GM12878 (cell line): ENCODE measurements around the gene CDC14A. TPM values are rescaled to one million over a fixed set of nuclear protein-coding genes. Genes with fewer than 3 reads are reported as not detected.

Source experiments
- ATAC-seq: fragments of 200-7000 bp; cut with Tn5 transposase; 3 replicates; pipeline ENCODE4 v1.9.1; 2020; ENCODE audit warnings: mild to moderate bottlenecking, moderate library complexity
- BruUV-seq: library from RNA; stranded (reverse); fragments of 400-500 nt; replicated peaks from 2 replicates; lab custom pipeline; 2021; lab: Mats Ljungman, UMichigan
- CTCF ChIA-PET: fragments of 300-600 bp; sonication (Branson Sonifier 250); formaldehyde crosslinking; extraction: SDS; loops from one replicate; lab custom pipeline; 2021; ENCODE audit warnings: inconsistent platforms; lab: Yijun Ruan, JAX
- POLR2A ChIA-PET: fragments of 350-600 bp; formaldehyde crosslinking; extraction: SDS; loops from one replicate; lab custom pipeline; 2021; ENCODE audit warnings: inconsistent platforms; lab: Charles Lee
- RAD21 ChIA-PET: fragments of 300-600 bp; sonication (Branson Sonifier 250); formaldehyde crosslinking; loops from one replicate; lab custom pipeline; 2023; ENCODE audit warnings: antibody characterized with exemption; ENCODE audit not compliant: unreplicated experiment; lab: Charles Lee
- SMC1A ChIA-PET: fragments of 300-600 bp; sonication (Branson Sonifier 250); formaldehyde crosslinking; loops from one replicate; lab custom pipeline; 2023; ENCODE audit not compliant: unreplicated experiment, uncharacterized antibody; lab: Charles Lee
- DNase-seq: peaks from one replicate; pipeline ENCODE4 v3.0.0-alpha.2; 2011; ENCODE audit warnings: low read depth, low spot score
- FAIRE-seq: peaks from 3 replicates; lab custom pipeline; 2011; peaks lifted over from hg19 to GRCh38; lab: Jason Lieb, UNC
- H2AFZ ChIP-seq: 2 replicates; pipeline ENCODE4 v1.6.0; 2011; ENCODE audit warnings: low read depth, low read length, control low read depth; ENCODE audit not compliant: control insufficient read depth
- H3K27ac ChIP-seq: 2 replicates; pipeline ENCODE4 v1.5.1; 2011; ENCODE audit warnings: control low read depth; ENCODE audit not compliant: control insufficient read depth, insufficient read depth
- H3K27me3 ChIP-seq, 2 experiments: replicated peaks in 1 of 2; 2 replicates each; pipeline versions ENCODE4 v1.6.0 to v1.6.1; 2011; ENCODE audit warnings: low read length in 1 of 2; ENCODE audit not compliant: control insufficient read depth in 2 of 2, insufficient read depth in 2 of 2
- H3K36me3 ChIP-seq, 2 experiments: 2 replicates each; pipeline ENCODE4 v1.5.1; 2011; ENCODE audit warnings: low read length in 1 of 2; ENCODE audit not compliant: control insufficient read depth in 2 of 2, insufficient read depth in 2 of 2
- H3K4me1 ChIP-seq: 2 replicates; pipeline ENCODE4 v1.6.1; 2011; ENCODE audit warnings: mild to moderate bottlenecking, low read length, moderate library complexity, mixed read lengths; ENCODE audit not compliant: control insufficient read depth, insufficient read depth
- H3K4me2 ChIP-seq: 2 replicates; pipeline ENCODE4 v1.6.0; 2011; ENCODE audit warnings: control low read depth; ENCODE audit not compliant: control insufficient read depth, insufficient read depth
- H3K4me3 ChIP-seq: fragments of 200-600 bp; sonication (generic); 2 replicates; pipeline ENCODE4 v1.5.1; 2016
- H3K79me2 ChIP-seq: 2 replicates; pipeline ENCODE4 v1.6.0; 2011; ENCODE audit warnings: low read length; ENCODE audit not compliant: control insufficient read depth, insufficient read depth
- H3K9ac ChIP-seq: 2 replicates; pipeline ENCODE4 v1.8.0; 2011; ENCODE audit warnings: low read length, control low read depth, mixed read lengths; ENCODE audit not compliant: control insufficient read depth, insufficient read depth
- H3K9me3 ChIP-seq: replicated peaks from 3 replicates; pipeline ENCODE4 v1.5.1; 2011; ENCODE audit warnings: mild to moderate bottlenecking, low read length; ENCODE audit not compliant: control insufficient read depth, insufficient read depth
- H4K20me1 ChIP-seq: 2 replicates; pipeline ENCODE4 v1.6.0; 2011; ENCODE audit not compliant: control insufficient read depth, insufficient read depth
- CTCF ChIP-seq, 3 experiments: IDR thresholded peaks in 2 of 3; conservative IDR thresholded peaks in 1 of 3; 2 replicates each; pipeline ENCODE4 v1.5.1; 2011; ENCODE audit warnings: low read depth in 3 of 3, low read length in 3 of 3, mild to moderate bottlenecking in 3 of 3, control low read depth in 2 of 3, moderate library complexity in 2 of 3, inconsistent platforms in 1 of 3, mixed read lengths in 1 of 3; ENCODE audit not compliant: control insufficient read depth in 2 of 3, insufficient read depth in 1 of 3; ENCODE audit errors: extremely low read depth in 1 of 3
- RUNX3 ChIP-seq: IDR thresholded peaks from 2 replicates; pipeline ENCODE4 v1.6.1; 2012; ENCODE audit warnings: low read length, inconsistent platforms
- SMAD5 ChIP-seq: IDR thresholded peaks from 2 replicates; pipeline ENCODE4 v1.6.1; 2016; ENCODE audit warnings: antibody characterized with exemption, low read depth
- SUZ12 ChIP-seq: fragments of 200-600 bp; sonication (generic); IDR thresholded peaks from one replicate; pipeline ENCODE4 v1.6.1; 2018; ENCODE audit warnings: antibody characterized with exemption, mild to moderate bottlenecking; ENCODE audit not compliant: unreplicated experiment
- YBX1 ChIP-seq: fragments of 450-650 bp; IDR thresholded peaks from 2 replicates; pipeline ENCODE4 v1.6.1; 2016; ENCODE audit warnings: antibody characterized with exemption
- WGBS: methylation state at CpG from one replicate; pipeline ENCODE4 v1.1.6; 2016; ENCODE audit warnings: low lambda C conversion rate; ENCODE audit not compliant: insufficient replicate concordance, insufficient coverage; ENCODE audit errors: missing lambda C conversion rate; 5-methylcytosine and 5-hydroxymethylcytosine counted together
- in situ Hi-C: fragments of 300-500 bp; cut with MboI; formaldehyde crosslinking; loops from 9 replicates; pipeline ENCODE4 v1.14.3; 2018; ENCODE audit warnings: mixed read lengths
- intact Hi-C: fragments of 100-400 bp; cut with micrococcal nuclease; formaldehyde crosslinking; loops from one replicate; pipeline ENCODE4 v1.14.2; 2022; ENCODE audit not compliant: unreplicated experiment
- polyA plus RNA-seq, 11 experiments: library from polyadenylated mRNA; depleted of rRNA in 4 of 11; unstranded in 6 of 11; stranded (reverse) in 5 of 11; fragments of >200 nt; fragmentation: Nextera tagmentation in 4 of 11; fragmentation: Illumina TruSeq in 1 of 11; extraction: Ambion mirVana in 4 of 11; extraction: Trizol in 1 of 11; gene quantifications; 1 replicate in 1 of 11; 2 replicates in 10 of 11; pipeline versions ENCODE4 v1.2.1 to v1.2.3, GENCODE V29; 2011 to 2016; ENCODE audit warnings: inconsistent platforms in 2 of 11, missing spikeins in 2 of 11, low read depth in 1 of 11
- total RNA-seq, 4 experiments: library from RNA; depleted of rRNA in 3 of 4; stranded (reverse); fragments of >200 nt in 3 of 4; fragmentation: Illumina TruSeq in 1 of 4; extraction: Trizol in 1 of 4; gene quantifications; 2 replicates each; pipeline versions ENCODE4 v1.2.1 to v1.2.3, GENCODE V29; 2013 to 2021

Gene CDC14A
- total and polyA plus RNA-seq, 10 of the 15 experiments (the other 5 are each of a cell fraction or from before 2014, with no cell fraction given) = 1.5 to 7.1 (median 5.5) TPM

GRCh38 chr1:100538913-100539835 is 186.9 kb downstream of the CDC14A start:
- Histone ChIP-seq H4K20me1 (no peaks in the 10 kb centered on the region), H3K4me2 (peak overlapping the region; percentile 93), H3K27ac (no peak overlapping the region), H3K36me3 (no peaks in the 10 kb centered on the region), H3K4me3 (peak overlapping the region; percentile 28), H2AFZ (peak overlapping the region; percentile 45), H3K27me3 (peaks cover 9 to 27% of the 10 kb centered on the region in 2 experiments), H3K9ac (no peak overlapping the region), H3K79me2 (no peaks in the 10 kb centered on the region), H3K9me3 (no peaks in the 10 kb centered on the region), H3K4me1 (peaks cover 28% of the 10 kb centered on the region)
- WGBS = 1% methylated on average over 95 of the region's 105 CpGs
- FAIRE-seq (no peak), ATAC-seq (peak; percentile 17), DNase-seq (no peak)
- in situ Hi-C loops (no loop called here), intact Hi-C loops (loop anchor here (5.0 to 10.0 kb wide), 3 partner anchors 328 to 734 kb away; a partner anchor contains a TSS)
- ChIA-PET POLR2A (no interaction called here), CTCF (no interaction called here), SMC1A (interaction anchor here (1.0 kb wide), 1 partner anchor 44 kb away, joined by 3 read pairs; no protein-coding TSS in a partner anchor), RAD21 (no interaction called here)
- no TSS peak for BruUV-seq
- TF ChIP-seq RUNX3 (no peak), SMAD5 (no peak), CTCF (IDR thresholded peaks at IDR 0.05 in 2 of 3, conservative IDR thresholded peaks at IDR 0.05 in 1 of 3; ENCODE audit: control insufficient read depth in 2 of 3, extremely low read depth in 1 of 3, insufficient read depth in 1 of 3, low read depth in 3 of 3, low read length in 3 of 3) (peak in 2 of 3 experiments; percentile 5 to 15; a peak in 1 of 6 replicates), SUZ12 (peak; percentile 59), YBX1 (no peak)
